Stromal cell of bone marrow (primary cell): Measurements from ENCODE around the gene PAAF1.
"Not testable (repeated sequence)": the region's sequence is repeated elsewhere in the genome, so short reads cannot be mapped to it uniquely, and the experiment has no call there.

ENCODE experiments used
- DNase-seq: peaks from one replicate; pipeline ENCODE4 v3.0.0-alpha.2; 2012; ENCODE audit warnings: low read depth

The PAAF1 gene

GRCh38 chr11:73876424-73877310, at the start of gene PAAF1, which contains the start of gene COA4:
Gene PAAF1 (plus strand): TSS chr11:73876999. CDS start chr11:73877022, 23 bp downstream.
Gene COA4 (minus strand): TSS chr11:73876846. CDS start chr11:73873378, 3,468 bp downstream.
- DNase-seq: peak; percentile 93

GRCh38 chr11:73830261-73830660, 46.5 kb upstream of the PAAF1 start:
- no peak for DNase-seq

GRCh38 chr11:73833067-73833466, 43.7 kb upstream of the PAAF1 start:
- no peak for DNase-seq

- peak; percentile 9 for DNase-seq
Observed at GRCh38 chr11:73838443-73839122, 38.2 kb upstream of the PAAF1 start.

GRCh38 chr11:73839123-73839457, 37.7 kb upstream of the PAAF1 start:
- DNase-seq: no peak

GRCh38 chr11:73851046-73851764, 25.6 kb upstream of the PAAF1 start:
- no peak for DNase-seq

- no peak for DNase-seq
Observed at GRCh38 chr11:73852049-73852448, 24.8 kb upstream of the PAAF1 start.

GRCh38 chr11:73854680-73855079, 22.1 kb upstream of the PAAF1 start:
- DNase-seq: no peak

- DNase-seq: no peak
Observed at GRCh38 chr11:73856031-73856567, 20.7 kb upstream of the PAAF1 start.

GRCh38 chr11:73859671-73860070, 17.1 kb upstream of the PAAF1 start:
- DNase-seq: no peak

- no peak for DNase-seq
Observed at GRCh38 chr11:73860202-73860601, 16.6 kb upstream of the PAAF1 start.

GRCh38 chr11:73862986-73863385, 13.8 kb upstream of the PAAF1 start:
- DNase-seq: no peak

GRCh38 chr11:73866095-73866579, 10.7 kb upstream of the PAAF1 start:
- DNase-seq: peak; percentile 38

GRCh38 chr11:73866586-73866996, 10.2 kb upstream of the PAAF1 start:
- peak; percentile 72 for DNase-seq

GRCh38 chr11:73869332-73869949, 7.4 kb upstream of the PAAF1 start:
- DNase-seq: no peak

GRCh38 chr11:73870261-73870660, 6.5 kb upstream of the PAAF1 start:
- no peak for DNase-seq

- no peak for DNase-seq
Observed at GRCh38 chr11:73872749-73873357, 3.9 kb upstream of the PAAF1 start.

GRCh38 chr11:73875380-73875779, 1.4 kb upstream of the PAAF1 start:
- DNase-seq: no peak

GRCh38 chr11:73875840-73876239, 959 bp upstream of the PAAF1 start:
- DNase-seq: no peak

GRCh38 chr11:73878771-73879170, 2.0 kb downstream of the PAAF1 start:
- no peak for DNase-seq

GRCh38 chr11:73880449-73880848, 3.6 kb downstream of the PAAF1 start:
- DNase-seq: not testable (repeated sequence)
